ENCODE data around the gene CNOT2.
A peak's percentile ranks its signal among the peaks of the same experiment; 100 is the strongest.

The CNOT2 gene, protein sequence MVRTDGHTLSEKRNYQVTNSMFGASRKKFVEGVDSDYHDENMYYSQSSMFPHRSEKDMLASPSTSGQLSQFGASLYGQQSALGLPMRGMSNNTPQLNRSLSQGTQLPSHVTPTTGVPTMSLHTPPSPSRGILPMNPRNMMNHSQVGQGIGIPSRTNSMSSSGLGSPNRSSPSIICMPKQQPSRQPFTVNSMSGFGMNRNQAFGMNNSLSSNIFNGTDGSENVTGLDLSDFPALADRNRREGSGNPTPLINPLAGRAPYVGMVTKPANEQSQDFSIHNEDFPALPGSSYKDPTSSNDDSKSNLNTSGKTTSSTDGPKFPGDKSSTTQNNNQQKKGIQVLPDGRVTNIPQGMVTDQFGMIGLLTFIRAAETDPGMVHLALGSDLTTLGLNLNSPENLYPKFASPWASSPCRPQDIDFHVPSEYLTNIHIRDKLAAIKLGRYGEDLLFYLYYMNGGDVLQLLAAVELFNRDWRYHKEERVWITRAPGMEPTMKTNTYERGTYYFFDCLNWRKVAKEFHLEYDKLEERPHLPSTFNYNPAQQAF

DNA sequence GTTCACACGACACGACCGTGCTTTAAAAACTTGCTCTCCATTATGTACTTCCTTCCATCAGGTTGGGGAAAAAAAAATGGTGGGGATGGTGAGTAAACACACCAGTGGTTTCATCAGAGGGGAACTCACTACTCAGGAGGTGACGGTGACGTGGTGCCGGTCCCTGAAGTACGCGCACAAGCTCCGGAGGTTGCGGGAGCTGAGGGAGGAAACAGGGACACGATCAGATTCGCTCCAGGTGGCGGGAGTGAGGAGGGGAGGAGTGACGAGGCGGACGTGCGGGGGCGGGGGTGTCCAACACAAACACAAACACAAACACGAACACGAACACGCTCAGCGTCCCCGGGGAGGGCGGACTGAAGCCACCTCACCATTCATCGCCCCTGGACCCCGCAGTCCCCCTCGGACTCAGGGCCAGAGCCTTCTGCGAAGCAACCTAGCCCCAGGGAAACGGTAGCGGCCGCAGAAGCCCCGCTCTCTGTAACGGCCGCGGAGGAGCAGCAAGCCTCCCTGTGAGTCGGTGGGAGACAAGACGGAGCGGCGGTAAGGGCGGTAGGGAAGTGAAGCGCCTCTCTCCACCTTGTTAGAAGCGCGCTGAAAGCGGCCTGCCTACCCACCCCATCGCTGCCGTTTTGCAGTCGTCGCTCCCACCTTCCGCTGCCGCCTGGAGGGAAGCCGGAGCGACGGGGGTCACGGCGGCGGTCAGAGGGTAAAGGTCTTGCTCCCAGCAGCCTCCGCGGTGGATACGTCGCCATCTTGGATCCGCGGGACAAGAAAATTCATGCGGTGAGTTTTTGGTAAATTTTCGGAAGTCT lies at the start of gene CNOT2:
Gene CNOT2 (plus strand): TSS at position 739 of the 815 bp plus-strand sequence. CDS start 34,794 bp downstream, outside the sequence.
- DNase-seq (ENCODE audit: insufficient read length, low spot score), result peak; percentile 67
- FAIRE-seq, result peak; percentile 62

DNA sequence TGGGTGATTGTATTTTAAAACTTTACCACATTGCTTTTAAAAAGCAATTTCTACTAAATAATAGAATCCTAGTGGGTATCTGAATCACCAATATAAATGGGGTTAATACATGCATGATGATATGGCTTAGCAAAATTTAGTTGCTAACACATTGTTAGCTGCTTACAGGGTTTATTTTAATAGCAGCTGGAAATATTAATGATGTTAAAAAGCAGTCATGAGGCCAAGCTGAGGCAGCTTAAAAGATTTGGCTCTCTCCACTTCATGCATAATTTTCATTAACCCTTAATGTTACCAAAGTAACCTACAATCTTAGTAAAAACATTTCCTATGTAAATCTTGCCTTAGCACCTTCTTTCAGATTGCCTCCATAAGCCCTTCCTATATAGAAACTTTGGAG lies 49.2 kb upstream of the CNOT2 start:
- no peak for DNase-seq (ENCODE audit: insufficient read length, low spot score)
- FAIRE-seq, result no peak

DNA sequence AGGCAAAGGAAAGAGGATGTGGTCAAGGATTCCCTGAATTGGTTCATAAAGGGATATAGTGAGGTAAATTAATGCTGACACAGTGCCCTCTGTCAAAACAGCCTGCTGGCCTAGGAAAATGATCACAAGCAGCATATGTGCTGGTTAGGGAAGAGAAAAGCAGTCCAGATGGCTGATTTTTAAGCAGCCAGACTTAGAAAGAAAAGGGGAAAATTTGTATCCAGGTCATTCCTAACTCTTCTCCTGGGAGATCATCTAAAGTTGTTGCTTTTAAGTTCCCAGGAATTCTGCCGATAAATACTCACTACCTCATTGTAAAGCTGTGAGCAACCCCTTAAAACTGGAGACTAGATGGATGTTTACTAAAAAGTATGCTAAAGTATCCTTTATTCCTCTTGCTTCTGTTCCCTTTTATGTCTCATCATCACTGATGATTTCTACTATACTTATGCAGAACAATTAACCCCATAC lies 46.4 kb upstream of the CNOT2 start:
- no peak for DNase-seq (ENCODE audit: insufficient read length, low spot score)
- no peak for FAIRE-seq

DNA sequence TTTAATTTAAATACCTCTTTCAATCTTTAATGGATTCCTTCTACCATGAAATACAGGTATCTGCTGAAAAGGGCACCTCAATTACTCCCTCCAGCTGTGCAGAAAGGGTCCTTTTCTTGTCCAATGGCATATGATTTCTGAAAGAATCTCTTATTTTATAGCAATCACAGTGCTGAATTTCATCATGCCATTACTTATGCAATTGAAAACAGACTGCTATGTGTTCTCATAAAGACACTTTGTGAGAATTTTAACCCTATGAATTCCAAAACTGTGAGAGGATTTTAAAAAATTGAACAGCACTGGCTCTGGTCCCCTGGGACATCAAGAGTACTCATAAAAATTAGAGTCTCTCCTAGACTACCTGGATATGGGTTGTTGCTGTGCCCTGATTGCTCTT lies 45.9 kb upstream of the CNOT2 start:
- no peak for DNase-seq (ENCODE audit: insufficient read length, low spot score)

DNA sequence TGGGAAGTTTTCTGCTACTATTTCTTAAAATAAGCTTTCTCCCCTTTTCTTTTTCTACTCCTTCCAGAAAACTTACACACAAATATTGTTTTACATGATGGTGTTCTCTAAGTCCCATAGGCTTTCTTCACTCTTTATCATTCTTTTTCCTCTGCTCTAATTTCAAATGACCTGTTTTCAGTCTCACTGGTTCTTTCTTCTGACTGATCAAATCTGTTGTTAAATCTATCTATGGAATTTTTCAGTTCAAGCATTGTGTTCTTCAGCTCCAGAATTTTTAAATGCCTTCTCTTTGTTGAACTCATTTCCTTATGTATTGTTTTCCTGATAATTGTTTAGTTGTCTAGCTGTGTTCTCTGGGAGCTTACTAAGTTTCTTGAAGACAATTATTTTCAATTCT lies 29.5 kb upstream of the CNOT2 start:
- FAIRE-seq (no peak), DNase-seq (ENCODE audit: insufficient read length, low spot score) (no peak)

More for the DNA sequence above, 45.9 kb upstream of the CNOT2 start:
- no peak for FAIRE-seq

DNA sequence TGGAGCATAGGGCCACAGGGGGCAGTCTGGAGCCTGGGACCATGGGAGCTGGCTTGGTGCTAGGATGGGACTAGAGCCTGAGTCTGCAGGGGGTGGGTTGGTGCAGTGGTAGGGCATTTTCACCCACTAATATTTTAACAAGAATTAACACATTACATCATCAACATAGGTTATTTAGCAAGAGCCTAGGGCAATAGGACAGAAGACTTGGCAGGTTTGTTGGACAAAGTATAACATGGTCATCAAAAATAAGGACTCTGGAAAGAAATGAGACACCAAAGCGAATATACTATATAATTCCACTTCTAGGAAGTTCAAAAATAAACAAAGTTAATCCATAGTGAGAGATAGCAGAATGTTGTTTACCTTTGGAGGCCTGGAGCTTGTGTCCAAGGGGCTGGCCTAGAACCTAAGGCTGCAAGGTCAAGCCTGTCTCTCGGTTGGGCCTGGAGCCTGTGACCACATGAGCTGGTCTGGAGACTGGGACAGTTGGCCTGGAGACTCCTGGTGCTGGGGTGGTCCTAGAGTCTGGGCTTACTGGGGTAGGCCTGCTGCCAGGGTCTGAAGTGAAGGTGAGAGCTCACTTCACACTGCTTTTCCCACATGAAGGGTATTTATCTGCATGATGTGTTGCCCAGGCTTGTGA lies 28.1 kb upstream of the CNOT2 start:
- FAIRE-seq (no peak), DNase-seq (ENCODE audit: insufficient read length, low spot score) (no peak)

DNA sequence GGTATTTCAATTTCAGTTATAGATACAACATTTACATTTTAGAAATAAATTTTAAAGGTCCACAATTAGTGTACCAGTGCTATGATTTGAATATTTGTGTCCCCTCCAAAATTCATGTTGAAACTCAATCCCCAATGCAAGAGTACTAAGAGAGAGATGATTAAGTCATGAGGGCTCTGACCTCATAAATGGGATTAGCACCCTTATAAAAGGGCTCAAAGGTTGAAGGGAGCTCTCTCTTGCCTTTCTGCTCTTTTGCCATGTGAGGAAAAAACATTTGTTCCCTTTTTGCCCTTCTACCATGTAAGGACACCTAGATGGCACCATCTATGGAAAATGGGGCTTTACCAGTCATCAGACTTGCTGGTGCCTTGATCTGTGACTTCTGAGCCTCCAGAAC lies 25.8 kb upstream of the CNOT2 start:
- DNase-seq (ENCODE audit: insufficient read length, low spot score) (no peak), FAIRE-seq (no peak)

DNA sequence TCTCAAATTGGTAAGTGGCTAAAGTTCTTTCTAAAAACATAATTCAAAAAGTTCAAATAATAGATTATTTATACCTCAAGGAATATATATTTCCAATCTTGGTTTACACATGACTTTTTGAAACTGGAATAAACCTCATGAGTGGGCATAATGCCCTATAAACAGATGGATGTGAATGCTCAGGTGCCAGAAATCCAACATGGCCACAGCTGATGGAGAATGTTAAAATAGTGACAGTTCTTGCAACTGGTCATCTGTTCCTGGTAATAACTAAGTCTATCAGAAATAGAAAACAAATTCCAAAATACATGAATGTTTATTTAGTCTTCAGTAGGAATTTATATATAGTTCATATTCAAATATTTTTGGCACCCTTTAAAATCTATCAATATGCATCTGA lies 21.6 kb upstream of the CNOT2 start:
- no peak for FAIRE-seq
- DNase-seq (ENCODE audit: insufficient read length, low spot score), result no peak

DNA sequence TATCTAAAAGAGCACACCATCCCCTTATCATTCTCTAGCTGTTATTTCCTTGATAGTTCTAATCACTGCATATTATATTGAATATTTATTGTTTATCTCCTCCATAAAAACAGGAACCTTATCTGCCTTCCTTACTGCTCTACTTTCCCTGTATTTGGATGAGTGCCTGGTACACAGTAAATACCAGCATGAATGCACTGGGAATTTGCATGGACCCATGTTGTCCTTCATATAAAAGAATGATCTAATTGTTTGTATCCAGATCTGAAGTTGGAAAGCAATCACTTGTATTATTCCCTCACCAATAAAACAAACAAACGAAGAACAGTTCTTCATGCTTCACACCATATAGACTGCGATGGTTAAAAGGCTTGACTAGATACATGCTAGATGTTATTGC lies 15.3 kb upstream of the CNOT2 start:
- FAIRE-seq (no peak), DNase-seq (ENCODE audit: insufficient read length, low spot score) (no peak)

DNA sequence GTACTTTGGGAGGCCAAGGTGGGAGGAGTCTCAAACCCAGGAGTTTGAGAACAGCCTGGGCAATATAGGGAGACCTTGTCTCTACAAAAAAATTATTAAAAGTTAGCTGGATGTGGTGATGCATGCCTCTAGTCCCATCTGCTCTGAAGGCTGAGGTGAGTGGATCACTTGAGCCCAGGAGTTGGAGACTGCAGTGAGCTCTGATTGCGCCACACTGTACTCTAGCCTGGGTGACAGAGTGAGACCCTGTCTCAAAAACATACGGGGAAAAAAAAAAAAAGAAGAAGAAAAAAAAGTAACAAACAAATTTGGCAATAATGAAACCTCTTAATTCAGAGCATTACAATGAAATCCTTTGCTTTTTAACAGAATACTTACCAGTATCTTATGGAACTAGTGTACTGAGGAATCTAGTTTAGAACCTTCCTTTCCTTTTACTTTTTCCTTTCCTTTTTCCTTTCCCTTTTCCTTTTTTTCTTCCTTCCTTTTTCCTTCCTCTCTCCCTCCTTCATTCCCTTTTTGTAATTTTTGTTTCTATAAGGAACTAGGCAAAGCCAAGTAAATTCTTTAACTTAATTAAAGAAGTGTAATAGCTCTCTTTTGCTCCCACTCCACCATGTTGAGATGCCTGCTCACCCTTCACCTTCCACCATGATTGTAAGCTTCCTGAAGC lies 12.2 kb upstream of the CNOT2 start:
- FAIRE-seq, result no peak
- DNase-seq (ENCODE audit: insufficient read length, low spot score), result no peak

DNA sequence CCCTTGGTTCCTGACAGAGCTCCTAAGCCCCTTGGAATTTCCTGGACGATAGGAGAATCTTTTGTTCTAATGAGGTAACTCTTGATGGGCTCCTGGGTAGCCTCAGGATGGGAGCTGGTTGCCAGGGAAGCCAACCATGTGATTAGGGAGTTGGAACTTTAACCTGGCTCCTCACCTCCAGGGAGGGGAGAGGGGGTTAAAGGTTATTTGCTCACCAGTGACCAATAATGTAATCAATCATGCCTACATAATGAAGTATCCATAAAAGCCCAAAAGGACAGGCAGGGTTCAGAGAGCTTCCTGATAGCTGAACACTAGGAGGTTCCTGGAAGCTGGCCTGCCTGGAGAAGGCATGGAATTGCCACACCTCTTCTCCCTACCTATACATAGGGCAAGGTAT lies 6.2 kb upstream of the CNOT2 start:
- no peak for DNase-seq (ENCODE audit: insufficient read length, low spot score)
- FAIRE-seq, result no peak

DNA sequence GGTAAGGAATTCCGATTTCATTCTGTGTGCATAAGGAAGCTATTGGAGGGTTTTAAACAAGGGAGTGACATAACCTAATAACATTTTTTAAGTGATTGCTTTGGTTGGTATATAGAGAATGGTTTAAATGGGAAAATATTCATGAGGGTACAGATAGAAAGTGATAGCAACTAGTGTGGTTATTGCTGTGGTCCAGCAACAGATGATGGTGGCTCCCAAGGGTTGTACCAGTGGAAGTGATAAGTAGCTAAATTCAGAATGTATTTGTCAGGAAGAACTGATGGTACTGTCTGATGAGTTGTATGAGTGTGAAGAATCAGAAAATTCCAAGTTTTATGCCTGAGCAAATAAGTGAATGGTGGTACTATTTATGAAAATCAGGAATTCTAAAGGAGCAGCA lies 2.6 kb upstream of the CNOT2 start:
- DNase-seq (ENCODE audit: insufficient read length, low spot score) (no peak), FAIRE-seq (no peak)

DNA sequence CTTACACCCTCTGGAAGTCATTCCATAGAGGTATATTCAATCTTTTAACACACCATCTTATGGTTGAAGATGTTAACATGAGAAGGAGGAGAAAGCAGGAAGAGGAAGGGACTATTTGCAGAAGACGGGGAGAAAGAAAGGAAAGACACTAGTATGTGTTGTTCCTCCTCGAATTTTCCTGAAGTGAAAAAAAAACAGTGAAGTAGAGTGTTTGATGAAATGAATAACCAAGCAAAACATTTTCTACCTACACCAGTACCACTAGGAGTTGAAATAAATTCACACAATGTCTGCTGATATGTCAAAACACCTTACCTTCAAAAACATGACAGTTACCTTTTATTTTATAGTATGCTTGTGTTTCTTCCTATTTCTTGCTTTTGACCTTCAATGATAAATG lies 1.4 kb upstream of the CNOT2 start:
- FAIRE-seq (no peak), DNase-seq (ENCODE audit: insufficient read length, low spot score) (no peak)

DNA sequence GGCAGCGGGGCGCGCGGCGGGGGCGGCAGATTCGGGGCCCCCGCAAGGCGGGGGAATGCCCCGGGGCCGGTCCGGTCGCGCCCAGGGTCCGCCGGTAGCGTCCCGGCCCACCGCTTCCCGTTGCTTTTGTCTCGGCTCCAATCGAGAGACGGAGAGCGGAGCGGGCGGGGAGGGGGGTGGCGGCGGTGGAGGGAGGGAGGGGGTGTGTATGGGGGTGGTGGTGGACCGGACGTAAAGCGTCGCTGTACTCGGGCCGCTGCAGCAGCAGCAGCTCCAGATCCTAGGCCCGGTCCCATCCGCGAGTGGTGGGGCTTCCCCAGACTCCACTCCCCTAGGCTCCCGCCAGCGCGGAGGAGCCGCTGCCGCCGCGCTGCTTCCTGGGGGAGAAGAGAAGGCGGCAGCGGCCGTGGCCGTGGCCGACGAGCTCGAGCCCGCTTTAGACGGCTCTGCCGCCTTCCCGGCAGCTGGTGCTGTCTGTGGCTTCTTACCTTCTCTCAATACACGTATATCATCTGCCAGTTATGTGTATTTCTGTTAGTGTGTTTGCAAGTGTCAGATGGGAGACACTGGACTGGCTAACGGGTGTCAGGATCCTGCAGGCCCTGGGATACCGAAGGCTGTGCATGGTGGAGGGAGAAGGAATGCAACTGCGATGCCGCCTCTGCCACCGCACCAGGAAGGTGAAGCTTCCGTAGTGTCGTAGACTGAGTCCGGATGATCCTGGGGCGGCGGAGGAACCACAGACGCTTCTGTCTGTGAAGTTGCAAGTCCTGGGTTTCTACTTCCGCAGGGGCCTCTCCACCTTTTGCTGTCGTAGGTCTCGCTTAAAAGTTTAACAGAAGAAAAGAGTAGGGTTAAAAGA lies 508 bp downstream of the CNOT2 start:
- FAIRE-seq (no peak), DNase-seq (ENCODE audit: insufficient read length, low spot score) (peak; percentile 57)

DNA sequence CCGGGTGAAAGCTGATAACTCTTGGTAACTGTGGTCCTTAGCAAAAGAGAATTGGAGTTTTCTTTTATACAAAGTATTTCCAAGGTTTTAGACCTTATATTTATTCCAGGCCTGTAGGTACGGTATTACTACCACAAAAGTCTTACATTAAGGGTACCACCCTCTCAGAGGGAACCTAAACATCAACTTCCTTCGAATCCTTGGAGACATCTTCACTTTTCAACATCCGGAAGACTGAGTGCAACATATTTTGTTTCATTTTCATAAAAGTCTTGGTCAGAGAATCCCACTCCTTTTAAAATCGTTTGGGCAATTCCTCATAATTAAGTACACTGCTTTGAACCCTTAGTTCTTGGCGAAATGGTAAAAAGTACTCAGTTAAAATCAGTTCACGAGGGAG lies 1.2 kb downstream of the CNOT2 start:
- no peak for DNase-seq (ENCODE audit: insufficient read length, low spot score)
- FAIRE-seq, result no peak

DNA sequence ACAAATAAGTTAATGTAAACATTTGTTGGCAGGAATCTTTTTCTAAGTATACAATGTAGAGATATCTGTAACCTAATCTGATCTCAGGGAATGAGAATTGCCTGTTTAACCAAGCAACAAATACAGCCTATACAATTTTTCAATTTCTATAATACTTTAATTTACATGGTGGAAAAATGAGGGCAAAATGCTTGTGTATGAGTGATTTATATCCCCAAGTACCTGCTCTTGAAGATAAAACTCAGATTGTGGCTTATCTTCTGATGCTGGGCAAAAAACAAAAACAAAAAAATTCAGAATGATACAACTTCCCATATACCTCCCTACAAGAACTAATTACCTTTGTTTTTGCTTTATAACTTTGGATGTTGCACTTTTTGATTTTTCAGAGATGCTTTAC lies 2.2 kb downstream of the CNOT2 start:
- DNase-seq (ENCODE audit: insufficient read length, low spot score) (no peak), FAIRE-seq (no peak)

DNA sequence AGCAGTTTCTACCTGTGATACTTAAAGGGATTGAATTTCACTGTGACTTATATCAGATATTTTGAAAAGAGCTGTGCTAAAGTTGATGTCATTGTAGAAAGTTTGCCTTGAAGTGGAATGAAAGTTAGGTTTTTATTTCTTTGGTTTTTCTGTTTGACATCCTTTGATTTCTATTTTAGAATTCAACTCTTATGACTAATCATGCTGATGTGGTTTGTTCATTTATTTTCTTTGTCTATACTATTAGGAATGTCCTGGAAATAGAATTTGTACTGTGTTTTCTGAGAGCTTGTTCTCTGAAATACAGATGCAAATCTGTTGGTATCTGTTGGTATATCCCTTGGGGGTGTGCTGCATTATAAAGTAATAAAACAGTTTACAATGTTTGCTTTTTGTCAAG lies 3.3 kb downstream of the CNOT2 start:
- no peak for DNase-seq (ENCODE audit: insufficient read length, low spot score)
- no peak for FAIRE-seq

DNA sequence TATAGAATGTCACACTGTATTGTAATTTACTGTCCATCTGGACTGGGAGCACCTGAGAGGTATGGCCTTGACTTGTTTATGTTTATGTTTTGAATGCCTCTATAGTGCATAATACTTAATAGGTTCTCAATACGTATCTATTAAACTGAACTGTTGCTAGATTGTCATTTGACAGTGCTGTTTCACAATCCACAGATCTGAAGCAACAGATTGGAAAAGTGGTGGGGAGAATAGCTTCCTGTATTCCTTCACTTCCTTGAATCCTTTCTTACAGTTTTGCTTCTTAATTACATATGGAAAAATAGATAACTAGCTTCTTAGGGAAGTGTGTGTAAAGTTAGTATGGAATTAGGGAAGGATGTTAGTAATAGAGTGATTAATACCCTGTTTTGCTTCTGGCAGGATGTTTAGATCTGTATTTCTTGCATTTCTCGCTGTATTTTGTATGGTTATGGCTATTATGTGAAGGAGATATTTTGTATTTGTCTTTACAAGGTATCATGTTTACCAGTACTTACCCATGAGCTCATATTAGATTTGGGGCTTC lies 4.5 kb downstream of the CNOT2 start:
- FAIRE-seq, result no peak
- no peak for DNase-seq (ENCODE audit: insufficient read length, low spot score)

DNA sequence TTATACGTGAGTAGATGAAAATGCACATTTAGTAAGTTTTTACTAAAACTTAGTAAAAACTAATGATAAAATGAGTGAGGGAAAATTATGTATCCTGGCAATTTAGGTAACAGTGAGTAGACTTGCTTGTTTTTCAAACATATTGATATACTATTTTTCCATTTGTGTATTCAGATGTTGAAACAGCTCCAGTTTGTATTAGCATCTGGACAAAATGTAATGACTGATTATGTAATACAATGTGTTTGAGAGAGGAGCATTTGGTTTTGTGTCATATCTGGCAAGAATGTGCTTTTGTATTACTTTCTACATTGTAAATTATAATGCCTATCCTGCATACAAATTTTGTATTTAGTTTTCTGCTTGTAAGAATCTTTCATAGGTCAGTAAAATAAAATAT lies 5.6 kb downstream of the CNOT2 start:
- no peak for DNase-seq (ENCODE audit: insufficient read length, low spot score)
- no peak for FAIRE-seq

Measured in HTR-8/SVneo (cell line).